Tongue (tissue), 3 donors: Measurements from ENCODE around the gene GK. TPM values are rescaled to one million over a fixed set of nuclear protein-coding genes. Genes with fewer than 3 reads are reported as not detected.
"Not testable (repeated sequence)": the region's sequence is repeated elsewhere in the genome, so short reads cannot be mapped to it uniquely, and the experiment has no call there.

Source experiments
- DNase-seq: peaks from one replicate; pipeline ENCODE4 v3.0.0-alpha.2; 2015
- small RNA-seq: library from RNA; depleted of rRNA; stranded (forward); fragments of <200 nt; gene quantifications from one replicate; pipeline ENCODE3, GENCODE V24; 2014; ENCODE audit warnings: low replicate concordance
- total RNA-seq: library from RNA; depleted of rRNA; stranded (reverse); fragments of >200 nt; gene quantifications from one replicate; pipeline ENCODE4 v1.2.3, GENCODE V29; 2014

The GK gene
- total RNA-seq, 1 donor from 2014 or later: 8.6 TPM

DNA sequence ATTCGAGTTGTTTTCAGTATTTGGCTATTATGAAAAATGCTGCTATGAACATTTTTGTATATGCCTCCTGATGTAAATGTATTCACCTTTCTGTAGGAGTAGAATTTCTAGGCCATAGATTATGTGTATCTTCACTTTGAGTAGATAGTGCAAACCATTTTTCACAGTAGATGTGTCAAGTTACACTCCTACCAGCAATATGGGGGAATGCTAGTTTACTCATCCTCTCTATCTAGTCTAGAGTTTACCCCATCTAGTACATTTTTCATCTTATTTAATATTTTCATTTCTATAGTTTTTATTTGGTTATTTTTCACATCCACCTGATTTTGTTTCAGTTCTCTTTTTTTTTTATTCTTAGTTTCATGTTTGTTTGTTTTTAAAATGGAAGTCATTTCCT, 59.0 kb downstream of the GK start:
- DNase-seq: no peak

DNA sequence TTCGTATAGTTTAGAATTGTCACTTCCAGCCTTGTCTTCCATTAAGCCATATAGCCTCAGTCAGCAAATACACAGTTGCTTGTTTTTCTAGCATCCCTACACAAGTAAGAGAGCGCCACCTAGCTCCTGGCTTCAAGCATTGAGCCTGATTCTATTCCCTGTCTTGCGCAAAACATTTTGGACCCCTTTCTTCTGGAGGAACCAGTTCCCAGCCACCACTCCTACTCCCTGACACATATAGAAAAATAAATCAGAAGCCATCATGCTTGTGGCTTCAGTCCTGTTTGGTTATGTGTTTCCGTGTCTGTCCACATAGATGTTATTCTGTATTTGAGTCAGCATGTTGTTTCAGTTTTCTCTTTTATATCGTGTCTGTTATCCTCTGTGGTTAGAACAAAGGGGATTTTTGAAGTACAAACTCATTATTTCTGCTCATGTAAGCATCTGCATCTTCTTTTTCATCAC, 59.9 kb downstream of the GK start:
- DNase-seq: peak; percentile 61

DNA sequence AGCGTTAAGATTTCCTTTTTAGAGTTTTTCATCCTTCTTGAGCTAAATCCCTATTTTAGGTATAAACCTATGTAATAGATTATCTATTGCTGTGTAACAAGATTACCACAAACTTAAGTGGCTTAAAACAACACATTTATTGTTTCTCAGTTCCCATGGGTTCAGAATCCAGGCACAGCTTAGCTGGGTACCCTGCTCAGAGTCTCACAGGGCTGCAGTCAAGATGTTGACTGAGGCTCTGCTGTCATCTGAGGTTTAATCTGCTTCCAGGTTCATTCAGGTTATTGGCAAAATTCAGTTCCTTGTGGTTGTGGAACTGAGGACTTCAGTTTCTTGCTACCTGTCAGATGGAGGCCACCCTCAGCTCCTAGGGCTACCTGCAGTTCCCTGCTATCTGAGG, 60.9 kb downstream of the GK start:
- DNase-seq: no peak

DNA sequence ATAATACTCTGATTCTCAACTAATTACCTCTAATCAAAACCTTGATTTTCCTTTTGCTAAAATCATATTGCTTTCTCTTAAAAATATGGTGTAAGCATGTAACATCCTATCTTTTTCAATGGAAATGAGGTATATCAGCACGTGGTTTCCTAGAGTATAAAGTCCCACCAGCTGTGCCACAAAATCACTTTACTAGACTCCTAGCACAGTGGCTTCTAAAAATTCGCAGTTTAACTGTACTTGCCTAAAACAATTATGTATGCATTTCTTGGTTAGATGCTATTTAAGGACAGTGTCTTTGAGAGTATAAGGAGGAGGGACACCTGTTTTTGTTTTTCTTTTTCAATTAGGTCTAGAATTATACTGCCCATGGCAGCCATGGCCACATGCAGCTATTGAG, 62.8 kb downstream of the GK start:
- DNase-seq: no peak

DNA sequence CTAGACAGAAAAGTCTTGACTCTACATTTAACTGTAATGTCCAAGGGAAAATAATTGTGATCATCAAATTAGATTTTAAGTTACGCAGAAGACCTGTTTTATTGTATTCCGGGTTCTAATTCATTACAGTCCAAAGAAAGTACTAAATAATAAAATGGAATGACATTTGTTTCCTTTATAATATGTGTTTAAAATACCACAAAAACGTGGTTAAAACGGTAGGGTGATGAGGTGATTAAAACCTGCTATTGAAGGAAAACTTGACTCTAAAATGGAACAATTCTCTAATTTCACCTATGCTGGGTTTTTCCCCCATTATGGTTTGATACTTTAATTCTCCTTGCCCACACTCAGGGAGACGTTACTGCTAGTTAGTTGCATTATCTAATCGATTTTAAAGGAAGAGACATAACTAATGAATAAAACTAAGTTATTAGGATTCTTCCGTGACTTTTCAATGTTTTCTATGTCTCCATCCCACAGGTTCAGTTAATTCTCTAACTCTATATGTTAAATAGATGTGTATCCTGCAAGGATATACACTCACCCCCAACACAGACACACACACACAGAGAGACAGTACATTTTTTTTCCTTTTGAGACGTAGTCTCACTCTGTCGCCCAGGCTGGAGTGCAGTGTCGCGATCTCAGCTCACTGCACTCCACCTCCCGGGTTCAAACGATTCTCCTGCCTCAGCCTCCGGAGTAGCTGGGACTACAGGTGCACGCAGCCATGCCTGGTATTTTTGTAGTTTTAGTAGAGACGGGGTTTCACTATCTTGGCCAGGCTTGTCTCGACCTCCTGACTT, 80.8 kb downstream of the GK start:
- DNase-seq: no peak

DNA sequence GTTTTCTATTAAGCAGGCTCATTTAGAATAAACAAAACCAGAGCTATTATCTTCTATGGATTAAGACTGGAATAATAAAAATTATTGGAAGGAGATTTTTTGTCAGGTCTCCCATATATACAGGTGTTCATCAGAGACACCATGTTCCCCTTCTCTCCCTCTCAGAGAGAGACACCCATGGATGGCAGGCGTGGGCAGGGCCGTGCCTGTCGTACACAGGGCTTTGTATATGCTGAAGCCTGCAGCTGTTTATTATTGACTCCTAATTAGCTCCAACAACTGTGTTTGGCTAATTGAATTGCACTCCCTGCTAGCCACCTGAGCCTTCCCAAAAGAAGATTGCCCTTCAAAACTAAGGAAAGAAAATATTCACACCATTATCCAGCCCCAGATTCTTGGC, 81.6 kb downstream of the GK start:
- no peak for DNase-seq

DNA sequence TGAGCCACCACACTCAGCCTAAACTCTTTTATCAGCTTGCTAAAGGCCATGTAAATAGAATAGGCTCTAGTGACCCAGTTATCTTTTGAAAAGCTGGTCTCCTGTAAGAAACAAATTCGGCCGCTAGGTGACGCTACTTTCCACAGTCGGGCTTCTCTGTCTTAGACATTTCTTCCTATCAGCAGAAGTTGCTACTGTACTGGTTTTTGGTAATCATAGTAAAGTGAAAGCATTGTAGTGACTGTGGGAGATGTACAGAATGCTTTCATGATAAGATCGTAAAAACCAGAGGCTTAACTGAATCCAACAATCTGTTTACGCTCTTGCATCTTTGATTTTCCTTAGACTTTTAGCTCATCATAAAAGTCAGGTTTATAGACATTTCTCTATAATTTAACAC, 82.6 kb downstream of the GK start:
- DNase-seq: peak; percentile 61

DNA sequence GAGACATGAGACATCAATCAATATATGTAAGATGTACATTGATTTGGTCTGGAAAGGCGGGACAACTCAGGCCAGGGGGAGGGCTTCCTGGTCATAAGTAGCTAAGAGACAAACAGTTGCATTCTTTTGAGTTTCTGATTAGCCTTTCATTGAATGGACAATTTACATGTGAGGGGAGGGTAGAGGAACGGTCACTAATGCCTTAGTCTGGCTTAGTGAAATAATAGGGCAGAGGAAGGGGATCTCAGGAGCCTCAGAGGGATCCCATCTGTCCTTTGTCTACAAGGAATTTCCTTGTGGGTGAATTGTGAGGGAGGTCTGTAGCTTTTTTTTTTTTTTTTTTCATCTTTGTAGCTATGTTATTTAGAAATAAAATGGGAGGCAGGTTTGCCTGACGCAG, 88.3 kb downstream of the GK start:
- DNase-seq: no peak

DNA sequence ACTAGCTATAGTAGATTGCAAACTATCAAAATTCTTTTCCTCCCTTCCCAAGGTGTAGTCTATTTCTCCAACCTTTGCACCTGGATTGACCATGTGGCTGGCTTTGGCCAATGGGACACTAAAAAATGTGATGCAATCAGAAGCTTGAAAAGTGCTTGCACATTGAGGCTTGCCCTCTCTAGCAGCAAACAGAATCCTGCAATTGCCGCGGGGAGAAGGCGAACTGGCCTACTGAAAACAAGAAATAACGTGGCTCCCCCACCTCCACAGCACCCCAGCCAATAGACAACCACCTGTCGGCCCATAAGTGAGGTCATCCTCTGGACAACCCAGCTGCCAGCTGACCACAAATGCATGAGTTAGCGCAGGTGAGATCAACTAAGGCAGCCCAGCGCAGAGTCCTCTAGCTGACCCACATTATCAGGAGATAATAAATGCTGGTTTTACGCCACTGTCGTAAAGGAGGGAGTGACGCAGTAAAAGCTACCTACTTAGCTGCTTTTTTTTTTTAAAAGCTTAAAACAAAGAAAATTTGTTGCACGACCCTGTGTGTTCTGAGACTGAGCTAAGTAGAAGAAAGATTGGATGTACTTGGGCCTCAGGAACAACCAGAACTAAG, 95.2 kb downstream of the GK start:
- no peak for DNase-seq

DNA sequence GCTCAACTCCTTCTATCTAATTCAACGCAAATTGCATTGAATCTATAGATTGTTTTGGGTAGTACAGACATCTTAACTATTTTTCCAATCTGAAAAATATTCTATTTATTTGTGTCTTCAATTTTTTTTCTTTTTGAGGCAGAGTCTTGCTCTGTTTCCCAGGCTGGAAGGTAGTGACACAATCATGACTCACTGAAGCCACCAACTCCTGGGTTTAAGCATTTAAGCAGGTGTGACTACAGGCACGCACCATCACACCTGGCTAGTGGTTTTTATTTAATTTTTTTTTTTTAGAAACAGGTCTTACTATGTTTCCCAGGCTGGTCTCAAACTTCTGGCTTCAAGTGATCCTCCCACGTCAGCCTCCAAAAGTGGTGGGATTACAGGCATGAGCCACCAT, 98.3 kb downstream of the GK start:
- DNase-seq: no peak

DNA sequence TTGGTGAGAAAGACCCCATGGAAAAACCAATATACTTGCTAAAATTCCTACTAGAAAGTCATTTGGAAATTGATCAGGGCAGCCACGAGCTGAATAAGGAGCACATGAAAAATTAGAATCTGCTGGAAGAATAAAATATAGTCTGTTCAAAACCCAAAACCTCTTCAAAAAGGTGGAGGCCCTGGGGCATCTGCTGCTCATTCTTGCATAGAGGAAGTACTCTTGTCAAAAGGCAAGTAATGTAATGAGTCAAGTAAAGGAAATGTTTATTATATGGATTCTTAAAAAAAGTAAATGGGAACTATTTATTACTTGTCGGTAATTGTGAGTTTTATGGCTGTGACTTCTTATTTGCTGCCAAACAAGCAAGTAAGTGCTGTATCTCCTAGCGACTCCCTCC, 109.5 kb downstream of the GK start:
- no peak for DNase-seq

DNA sequence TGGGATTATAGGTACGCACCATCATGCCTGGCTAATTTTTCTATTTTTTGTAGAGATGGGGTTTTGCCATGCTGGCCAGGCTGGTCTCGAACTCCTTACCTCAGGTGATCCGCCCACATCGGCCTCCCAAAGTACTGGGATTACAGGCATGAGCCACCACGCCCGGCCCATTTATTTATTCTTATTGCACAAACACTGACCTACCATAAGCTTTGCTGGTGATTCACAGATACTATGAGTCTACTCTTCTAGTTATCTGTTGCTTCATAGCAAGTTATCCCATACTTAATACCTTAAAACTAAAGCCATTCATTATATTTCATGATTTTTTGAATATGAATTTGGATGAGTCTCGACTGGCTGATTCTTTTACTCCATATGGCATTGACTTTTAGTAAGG, 120.5 kb downstream of the GK start:
- not testable (repeated sequence) for DNase-seq

DNA sequence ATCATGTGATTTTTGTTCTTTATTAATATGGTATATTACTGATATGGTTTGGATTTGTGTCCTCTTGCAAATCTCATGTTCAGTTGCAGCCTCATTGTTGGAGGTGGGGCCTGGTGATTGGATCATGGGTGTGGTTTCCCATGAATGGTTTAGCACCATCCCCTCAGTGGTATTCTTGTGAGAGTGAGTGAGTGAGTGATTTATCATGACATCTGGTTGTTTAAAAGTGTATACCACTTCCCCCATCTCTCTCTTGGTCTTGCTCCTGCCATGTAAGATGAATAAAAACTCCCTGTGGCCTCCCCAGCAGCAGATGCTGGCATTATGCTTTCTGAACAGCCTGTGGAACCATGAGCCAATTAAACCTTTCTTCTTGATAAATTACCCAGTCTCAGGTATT, 124.4 kb downstream of the GK start:
- no peak for DNase-seq

DNA sequence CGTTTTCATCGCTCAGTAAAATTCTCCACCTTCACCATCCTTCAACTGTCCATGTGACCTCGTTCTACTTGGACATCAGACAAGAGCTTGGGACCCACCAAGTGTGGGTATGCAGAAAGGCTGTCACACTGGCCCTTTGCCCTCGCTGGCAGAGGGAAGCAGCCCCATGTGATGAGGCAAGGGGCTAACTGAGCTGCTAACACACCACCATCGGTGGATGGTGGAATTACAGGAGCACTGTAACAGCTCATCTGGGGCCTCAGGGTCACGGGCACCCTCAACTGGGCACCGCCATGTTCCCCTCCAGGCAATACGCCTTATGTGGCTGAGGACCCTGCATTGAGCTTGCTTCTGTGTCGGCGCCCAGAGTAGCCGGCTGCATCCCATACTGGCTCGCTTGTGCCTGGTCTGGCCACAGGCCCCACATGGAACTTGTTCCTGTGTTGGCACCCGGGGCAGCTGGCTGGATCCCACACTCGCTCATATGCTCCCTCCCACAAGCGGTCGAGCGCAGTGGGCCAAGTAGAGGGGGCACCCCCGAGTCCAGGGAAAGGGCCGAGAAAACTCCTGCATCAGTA, 126.3 kb downstream of the GK start:
- DNase-seq: no peak

Small RNA genes lying within 50 kb of the gene (small RNA-seq; reads per million reads assigned to genes)
- gene CKS1BP6: not detected

Other genes starting within 250 kb of the GK start
- 0.41 TPM for gene TASL, start 75.7 kb upstream of the GK start, total RNA-seq
- gene TAB3, start 235.8 kb downstream of the GK start, total RNA-seq: 13.2 TPM